ENCODE measurements around the gene SPATA6. TPM values are rescaled to one million over a fixed set of nuclear protein-coding genes. Genes with fewer than 3 reads are reported as not detected.

The SPATA6 gene
- total RNA-seq, 4 donors from 2014 or later: 8.1 to 13.1 (median 11.5) TPM

- no peak for DNase-seq (ENCODE audit: low spot score in 2 of 2)
- H3K4me3 ChIP-seq (ENCODE audit: low read depth, poor library complexity, severe bottlenecking): no peak overlapping the region
- 55 to 60% methylated on average over 2 of the region's 2 CpGs for WGBS, 2 donors
- TF ChIP-seq POLR2A (IDR thresholded peaks at IDR 0.05): no peak
- TF ChIP-seq CTCF (IDR thresholded peaks at IDR 0.05): no peak
- intact Hi-C loops (cut with DNase I; ENCODE audit: low total_unique reads): no loop called here
Measured at GRCh38 chr1:48266576-48266975, 205.4 kb downstream of the SPATA6 start.

- WGBS, 2 donors: 44 to 46% methylated on average over 1 of the region's 1 CpG
- DNase-seq (ENCODE audit: low spot score in 2 of 2): no peak
- intact Hi-C loops (cut with DNase I; ENCODE audit: low total_unique reads): no loop called here
- TF ChIP-seq CTCF (IDR thresholded peaks at IDR 0.05) (no peak), POLR2A (IDR thresholded peaks at IDR 0.05) (no peak)
- no peak overlapping the region for H3K4me3 ChIP-seq (ENCODE audit: low read depth, poor library complexity, severe bottlenecking)
Measured at GRCh38 chr1:48263041-48263440, 209.0 kb downstream of the SPATA6 start.

- no peak overlapping the region for H3K4me3 ChIP-seq (ENCODE audit: low read depth, poor library complexity, severe bottlenecking)
- no peak for DNase-seq (ENCODE audit: low spot score in 2 of 2)
- TF ChIP-seq POLR2A (IDR thresholded peaks at IDR 0.05) (no peak), CTCF (IDR thresholded peaks at IDR 0.05) (no peak)
- intact Hi-C loops (cut with DNase I; ENCODE audit: low total_unique reads): no loop called here
Measured at GRCh38 chr1:48261881-48262400, 210.1 kb downstream of the SPATA6 start.

GRCh38 chr1:48258106-48258505 lies 213.9 kb downstream of the SPATA6 start:
- WGBS, 2 donors: 92 to 93% methylated on average over 1 of the region's 1 CpG
- intact Hi-C loops (cut with DNase I; ENCODE audit: low total_unique reads): no loop called here
- TF ChIP-seq CTCF (IDR thresholded peaks at IDR 0.05) (no peak), POLR2A (IDR thresholded peaks at IDR 0.05) (no peak)

GRCh38 chr1:48254254-48254653 lies 217.8 kb downstream of the SPATA6 start:
- WGBS, 2 donors: 88 to 97% methylated on average over 1 of the region's 1 CpG
- H3K4me3 ChIP-seq (ENCODE audit: low read depth, poor library complexity, severe bottlenecking): no peak overlapping the region
- DNase-seq (ENCODE audit: low spot score in 2 of 2): no peak
- TF ChIP-seq POLR2A (IDR thresholded peaks at IDR 0.05) (no peak), CTCF (IDR thresholded peaks at IDR 0.05) (no peak)
- intact Hi-C loops (cut with DNase I; ENCODE audit: low total_unique reads): no loop called here

More at GRCh38 chr1:48258106-48258505, 213.9 kb downstream of the SPATA6 start:
- no peak overlapping the region for H3K4me3 ChIP-seq (ENCODE audit: low read depth, poor library complexity, severe bottlenecking)
- DNase-seq (ENCODE audit: low spot score in 2 of 2): no peak

- 87 to 90% methylated on average over 3 of the region's 3 CpGs for WGBS, 2 donors
- no peak overlapping the region for H3K4me3 ChIP-seq (ENCODE audit: low read depth, poor library complexity, severe bottlenecking)
- TF ChIP-seq CTCF (IDR thresholded peaks at IDR 0.05) (no peak), POLR2A (IDR thresholded peaks at IDR 0.05) (no peak)
- intact Hi-C loops (cut with DNase I; ENCODE audit: low total_unique reads): no loop called here
- no peak for DNase-seq (ENCODE audit: low spot score in 2 of 2)
Measured at GRCh38 chr1:48251821-48252220, 220.2 kb downstream of the SPATA6 start.
